GM12878 (cell line): Measurements from ENCODE around the gene CCDC110. TPM values are rescaled to one million over a fixed set of nuclear protein-coding genes. Genes with fewer than 3 reads are reported as not detected.

ENCODE experiments used
- ATAC-seq: fragments of 200-7000 bp; cut with Tn5 transposase; 3 replicates; pipeline ENCODE4 v1.9.1; 2020; ENCODE audit warnings: mild to moderate bottlenecking, moderate library complexity
- BruUV-seq: library from RNA; stranded (reverse); fragments of 400-500 nt; replicated peaks from 2 replicates; lab custom pipeline; 2021; lab: Mats Ljungman, UMichigan
- CTCF ChIA-PET: fragments of 300-600 bp; sonication (Branson Sonifier 250); formaldehyde crosslinking; extraction: SDS; loops from one replicate; lab custom pipeline; 2021; ENCODE audit warnings: inconsistent platforms; lab: Yijun Ruan, JAX
- POLR2A ChIA-PET: fragments of 350-600 bp; formaldehyde crosslinking; extraction: SDS; loops from one replicate; lab custom pipeline; 2021; ENCODE audit warnings: inconsistent platforms; lab: Charles Lee
- RAD21 ChIA-PET: fragments of 300-600 bp; sonication (Branson Sonifier 250); formaldehyde crosslinking; loops from one replicate; lab custom pipeline; 2023; ENCODE audit warnings: antibody characterized with exemption; ENCODE audit not compliant: unreplicated experiment; lab: Charles Lee
- SMC1A ChIA-PET: fragments of 300-600 bp; sonication (Branson Sonifier 250); formaldehyde crosslinking; loops from one replicate; lab custom pipeline; 2023; ENCODE audit not compliant: unreplicated experiment, uncharacterized antibody; lab: Charles Lee
- DNase-seq: peaks from one replicate; pipeline ENCODE4 v3.0.0-alpha.2; 2011; ENCODE audit warnings: low read depth, low spot score
- FAIRE-seq: peaks from 3 replicates; lab custom pipeline; 2011; peaks lifted over from hg19 to GRCh38; lab: Jason Lieb, UNC
- H2AFZ ChIP-seq: 2 replicates; pipeline ENCODE4 v1.6.0; 2011; ENCODE audit warnings: low read depth, low read length, control low read depth; ENCODE audit not compliant: control insufficient read depth
- H3K27ac ChIP-seq: 2 replicates; pipeline ENCODE4 v1.5.1; 2011; ENCODE audit warnings: control low read depth; ENCODE audit not compliant: control insufficient read depth, insufficient read depth
- H3K27me3 ChIP-seq, 2 experiments: replicated peaks in 1 of 2; 2 replicates each; pipeline versions ENCODE4 v1.6.0 to v1.6.1; 2011; ENCODE audit warnings: low read length in 1 of 2; ENCODE audit not compliant: control insufficient read depth in 2 of 2, insufficient read depth in 2 of 2
- H3K36me3 ChIP-seq, 2 experiments: 2 replicates each; pipeline ENCODE4 v1.5.1; 2011; ENCODE audit warnings: low read length in 1 of 2; ENCODE audit not compliant: control insufficient read depth in 2 of 2, insufficient read depth in 2 of 2
- H3K4me1 ChIP-seq: 2 replicates; pipeline ENCODE4 v1.6.1; 2011; ENCODE audit warnings: mild to moderate bottlenecking, low read length, moderate library complexity, mixed read lengths; ENCODE audit not compliant: control insufficient read depth, insufficient read depth
- H3K4me2 ChIP-seq: 2 replicates; pipeline ENCODE4 v1.6.0; 2011; ENCODE audit warnings: control low read depth; ENCODE audit not compliant: control insufficient read depth, insufficient read depth
- H3K4me3 ChIP-seq: fragments of 200-600 bp; sonication (generic); 2 replicates; pipeline ENCODE4 v1.5.1; 2016
- H3K79me2 ChIP-seq: 2 replicates; pipeline ENCODE4 v1.6.0; 2011; ENCODE audit warnings: low read length; ENCODE audit not compliant: control insufficient read depth, insufficient read depth
- H3K9ac ChIP-seq: 2 replicates; pipeline ENCODE4 v1.8.0; 2011; ENCODE audit warnings: low read length, control low read depth, mixed read lengths; ENCODE audit not compliant: control insufficient read depth, insufficient read depth
- H3K9me3 ChIP-seq: replicated peaks from 3 replicates; pipeline ENCODE4 v1.5.1; 2011; ENCODE audit warnings: mild to moderate bottlenecking, low read length; ENCODE audit not compliant: control insufficient read depth, insufficient read depth
- H4K20me1 ChIP-seq: 2 replicates; pipeline ENCODE4 v1.6.0; 2011; ENCODE audit not compliant: control insufficient read depth, insufficient read depth
- ATF7 ChIP-seq: fragments of 450-650 bp; IDR thresholded peaks from 2 replicates; pipeline ENCODE4 v1.6.1; 2016; ENCODE audit warnings: low read depth, mild to moderate bottlenecking
- EP300 ChIP-seq, 2 experiments: fragments of 150-350 bp in 1 of 2; IDR thresholded peaks; 2 replicates each; pipeline ENCODE4 v1.6.1; 2011 to 2012; ENCODE audit warnings: low read depth in 2 of 2, low read length in 2 of 2, borderline replicate concordance in 1 of 2, improper control_type of control experiment in 1 of 2, inconsistent platforms in 1 of 2; ENCODE audit not compliant: control insufficient read depth in 1 of 2
- RFX5 ChIP-seq: IDR thresholded peaks from 2 replicates; pipeline ENCODE4 v1.6.1; 2011; ENCODE audit warnings: low read depth, low read length, improper control_type of control experiment
- SMAD1 ChIP-seq: fragments of 450-650 bp; IDR thresholded peaks from 2 replicates; pipeline ENCODE4 v1.6.1; 2018; ENCODE audit warnings: mild to moderate bottlenecking, low read depth; ENCODE audit not compliant: partially characterized antibody
- TCF3 ChIP-seq: IDR thresholded peaks from 2 replicates; pipeline ENCODE4 v1.6.1; 2012; ENCODE audit warnings: low read depth, mild to moderate bottlenecking, low read length, borderline replicate concordance; ENCODE audit not compliant: insufficient read depth
- ZNF274 ChIP-seq: IDR thresholded peaks from one replicate; pipeline ENCODE4 v1.8.0; 2011; ENCODE audit not compliant: insufficient read length, insufficient read depth
- WGBS: methylation state at CpG from one replicate; pipeline ENCODE4 v1.1.6; 2016; ENCODE audit warnings: low lambda C conversion rate; ENCODE audit not compliant: insufficient replicate concordance, insufficient coverage; ENCODE audit errors: missing lambda C conversion rate; 5-methylcytosine and 5-hydroxymethylcytosine counted together
- in situ Hi-C: fragments of 300-500 bp; cut with MboI; formaldehyde crosslinking; loops from 9 replicates; pipeline ENCODE4 v1.14.3; 2018; ENCODE audit warnings: mixed read lengths
- intact Hi-C: fragments of 100-400 bp; cut with micrococcal nuclease; formaldehyde crosslinking; loops from one replicate; pipeline ENCODE4 v1.14.2; 2022; ENCODE audit not compliant: unreplicated experiment
- polyA plus RNA-seq, 11 experiments: library from polyadenylated mRNA; depleted of rRNA in 4 of 11; unstranded in 6 of 11; stranded (reverse) in 5 of 11; fragments of >200 nt; fragmentation: Nextera tagmentation in 4 of 11; fragmentation: Illumina TruSeq in 1 of 11; extraction: Ambion mirVana in 4 of 11; extraction: Trizol in 1 of 11; gene quantifications; 1 replicate in 1 of 11; 2 replicates in 10 of 11; pipeline versions ENCODE4 v1.2.1 to v1.2.3, GENCODE V29; 2011 to 2016; ENCODE audit warnings: inconsistent platforms in 2 of 11, missing spikeins in 2 of 11, low read depth in 1 of 11
- total RNA-seq, 4 experiments: library from RNA; depleted of rRNA in 3 of 4; stranded (reverse); fragments of >200 nt in 3 of 4; fragmentation: Illumina TruSeq in 1 of 4; extraction: Trizol in 1 of 4; gene quantifications; 2 replicates each; pipeline versions ENCODE4 v1.2.1 to v1.2.3, GENCODE V29; 2013 to 2021
- TF ChIP-seq, protein P1 (sequence below): fragments of 450-650 bp; IDR thresholded peaks from 2 replicates; pipeline ENCODE4 v1.6.1; 2017; ENCODE audit warnings: low read depth, mild to moderate bottlenecking, moderate library complexity
- TF ChIP-seq, protein P2 (sequence below): fragments of 450-650 bp; IDR thresholded peaks from 2 replicates; pipeline ENCODE4 v1.6.1; 2017; ENCODE audit warnings: mild to moderate bottlenecking

CCDC110 gene
- total and polyA plus RNA-seq, 10 of the 15 experiments (the other 5 are each of a cell fraction or from before 2014, with no cell fraction given): 0.85 to 3.1 (median 2.1) TPM; not detected in 1

- TF ChIP-seq, protein P1, sequence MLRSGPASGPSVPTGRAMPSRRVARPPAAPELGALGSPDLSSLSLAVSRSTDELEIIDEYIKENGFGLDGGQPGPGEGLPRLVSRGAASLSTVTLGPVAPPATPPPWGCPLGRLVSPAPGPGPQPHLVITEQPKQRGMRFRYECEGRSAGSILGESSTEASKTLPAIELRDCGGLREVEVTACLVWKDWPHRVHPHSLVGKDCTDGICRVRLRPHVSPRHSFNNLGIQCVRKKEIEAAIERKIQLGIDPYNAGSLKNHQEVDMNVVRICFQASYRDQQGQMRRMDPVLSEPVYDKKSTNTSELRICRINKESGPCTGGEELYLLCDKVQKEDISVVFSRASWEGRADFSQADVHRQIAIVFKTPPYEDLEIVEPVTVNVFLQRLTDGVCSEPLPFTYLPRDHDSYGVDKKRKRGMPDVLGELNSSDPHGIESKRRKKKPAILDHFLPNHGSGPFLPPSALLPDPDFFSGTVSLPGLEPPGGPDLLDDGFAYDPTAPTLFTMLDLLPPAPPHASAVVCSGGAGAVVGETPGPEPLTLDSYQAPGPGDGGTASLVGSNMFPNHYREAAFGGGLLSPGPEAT: no peak
Observed at GRCh38 chr4:185411849-185412248, 59.7 kb downstream of the CCDC110 start (continued).

DNA sequence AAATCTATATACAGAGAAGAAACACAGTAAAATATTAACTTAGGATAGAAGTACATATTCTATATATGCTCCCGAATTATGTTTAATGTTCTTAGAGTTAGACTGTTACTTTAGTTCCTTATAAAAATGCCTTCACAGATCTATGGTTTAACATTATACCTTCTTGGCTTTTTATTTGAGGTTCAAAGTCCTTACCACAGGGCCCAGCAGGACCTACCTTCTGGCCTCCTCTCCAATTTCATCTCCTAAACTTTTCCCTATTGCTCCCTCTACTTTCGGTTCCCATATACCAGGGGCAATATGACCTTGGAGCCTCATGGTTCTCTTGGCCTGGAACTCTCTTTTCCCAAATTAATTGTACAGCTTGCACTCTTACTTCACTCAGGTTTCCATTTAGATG is 63.1 kb downstream of the CCDC110 start:
- FAIRE-seq: no peak
- no peaks in the 10 kb centered on the region for H3K27me3 ChIP-seq
- BruUV-seq: no TSS peak
- TF ChIP-seq ATF7 (no peak), ZNF274 (no peak), TCF3 (no peak), EP300 (IDR thresholded peaks at IDR 0.05; ENCODE audit: borderline replicate concordance in 1 of 2, control insufficient read depth in 1 of 2, low read depth in 2 of 2, low read length in 2 of 2) (no peak), SMAD1 (no peak), RFX5 (no peak)
- TF ChIP-seq, protein P2, sequence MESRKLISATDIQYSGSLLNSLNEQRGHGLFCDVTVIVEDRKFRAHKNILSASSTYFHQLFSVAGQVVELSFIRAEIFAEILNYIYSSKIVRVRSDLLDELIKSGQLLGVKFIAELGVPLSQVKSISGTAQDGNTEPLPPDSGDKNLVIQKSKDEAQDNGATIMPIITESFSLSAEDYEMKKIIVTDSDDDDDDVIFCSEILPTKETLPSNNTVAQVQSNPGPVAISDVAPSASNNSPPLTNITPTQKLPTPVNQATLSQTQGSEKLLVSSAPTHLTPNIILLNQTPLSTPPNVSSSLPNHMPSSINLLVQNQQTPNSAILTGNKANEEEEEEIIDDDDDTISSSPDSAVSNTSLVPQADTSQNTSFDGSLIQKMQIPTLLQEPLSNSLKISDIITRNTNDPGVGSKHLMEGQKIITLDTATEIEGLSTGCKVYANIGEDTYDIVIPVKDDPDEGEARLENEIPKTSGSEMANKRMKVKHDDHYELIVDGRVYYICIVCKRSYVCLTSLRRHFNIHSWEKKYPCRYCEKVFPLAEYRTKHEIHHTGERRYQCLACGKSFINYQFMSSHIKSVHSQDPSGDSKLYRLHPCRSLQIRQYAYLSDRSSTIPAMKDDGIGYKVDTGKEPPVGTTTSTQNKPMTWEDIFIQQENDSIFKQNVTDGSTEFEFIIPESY: no peak
- TF ChIP-seq, all 136 proteins: peak for 0
- Histone ChIP-seq H3K4me3 (no peak overlapping the region), H3K9ac (no peak overlapping the region), H3K4me1 (peaks cover 6% of the 10 kb centered on the region; the same call in 1 of the 2 replicates), H2AFZ (no peak overlapping the region), H3K27ac (no peak overlapping the region), H3K9me3 (peaks cover 2% of the 10 kb centered on the region; the same call in 2 of the 3 replicates), H3K36me3 (peaks cover 0 to 19% of the 10 kb centered on the region in 2 experiments; a peak in 2 of 4 replicates), H3K4me2 (no peak overlapping the region), H4K20me1 (no peaks in the 10 kb centered on the region), H3K79me2 (no peaks in the 10 kb centered on the region)
- intact Hi-C loops (no loop called here), in situ Hi-C loops (no loop called here)
- CTCF ChIA-PET: interaction anchor here (1.3 kb wide), 1 partner anchor 15 kb away, joined by 7 read pairs; no protein-coding TSS in a partner anchor
- 92% methylated on average over 2 of the region's 2 CpGs for WGBS
- RAD21 ChIA-PET: no interaction called here
- ATAC-seq (no peak), DNase-seq (no peak)
- POLR2A ChIA-PET: no interaction called here
- SMC1A ChIA-PET: interaction anchor here (1.9 to 4.9 kb wide), 2 partner anchors 12 to 17 kb away, joined by 4 to 25 read pairs; partner anchors contain the start of genes ANKRD37 and LRP2BP
